Fibroblast of villous mesenchyme (primary cell): Measurements from ENCODE around the gene ACADS. TPM values are rescaled to one million over a fixed set of nuclear protein-coding genes. Genes with fewer than 3 reads are reported as not detected.

Experiments
- DNase-seq: peaks from one replicate; pipeline ENCODE4 v3.0.0-alpha.2; 2010; ENCODE audit warnings: low read depth
- H3K4me3 ChIP-seq: 2 replicates; pipeline ENCODE4 v1.5.1; 2011; ENCODE audit warnings: low read depth, mild to moderate bottlenecking, low read length
- total RNA-seq: library from RNA; depleted of rRNA; stranded (reverse); fragments of >200 nt; gene quantifications from 2 replicates; pipeline ENCODE4 v1.2.3, GENCODE V29; 2012
- TF ChIP-seq, protein P1 (sequence below): IDR thresholded peaks from 2 replicates; pipeline ENCODE4 v1.5.1; 2012; ENCODE audit warnings: low read depth, mild to moderate bottlenecking, low read length; ENCODE audit not compliant: insufficient read depth

Gene ACADS
- total RNA-seq, 1 donor: 6.9 TPM

DNA sequence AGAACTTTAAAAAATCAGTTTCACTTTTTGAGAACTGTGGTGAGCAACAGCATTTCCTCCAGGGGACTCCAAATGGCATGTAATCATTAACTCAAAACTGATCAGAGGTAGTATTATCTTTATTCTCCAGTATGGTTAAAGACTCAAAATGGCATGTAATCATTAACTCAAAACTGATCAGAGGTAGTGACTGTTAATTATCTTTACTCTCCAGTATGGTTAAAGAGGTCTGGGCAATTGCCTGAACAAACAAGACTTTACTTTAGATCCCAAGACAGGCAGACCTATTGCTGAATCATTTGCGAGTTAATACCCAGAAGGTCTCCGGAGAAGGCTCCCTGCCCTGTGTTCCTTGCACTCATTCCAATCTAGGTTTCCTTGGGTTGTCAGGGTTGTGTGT lies 6.6 kb upstream of the ACADS start:
- DNase-seq: no peak
- TF ChIP-seq, protein P1, sequence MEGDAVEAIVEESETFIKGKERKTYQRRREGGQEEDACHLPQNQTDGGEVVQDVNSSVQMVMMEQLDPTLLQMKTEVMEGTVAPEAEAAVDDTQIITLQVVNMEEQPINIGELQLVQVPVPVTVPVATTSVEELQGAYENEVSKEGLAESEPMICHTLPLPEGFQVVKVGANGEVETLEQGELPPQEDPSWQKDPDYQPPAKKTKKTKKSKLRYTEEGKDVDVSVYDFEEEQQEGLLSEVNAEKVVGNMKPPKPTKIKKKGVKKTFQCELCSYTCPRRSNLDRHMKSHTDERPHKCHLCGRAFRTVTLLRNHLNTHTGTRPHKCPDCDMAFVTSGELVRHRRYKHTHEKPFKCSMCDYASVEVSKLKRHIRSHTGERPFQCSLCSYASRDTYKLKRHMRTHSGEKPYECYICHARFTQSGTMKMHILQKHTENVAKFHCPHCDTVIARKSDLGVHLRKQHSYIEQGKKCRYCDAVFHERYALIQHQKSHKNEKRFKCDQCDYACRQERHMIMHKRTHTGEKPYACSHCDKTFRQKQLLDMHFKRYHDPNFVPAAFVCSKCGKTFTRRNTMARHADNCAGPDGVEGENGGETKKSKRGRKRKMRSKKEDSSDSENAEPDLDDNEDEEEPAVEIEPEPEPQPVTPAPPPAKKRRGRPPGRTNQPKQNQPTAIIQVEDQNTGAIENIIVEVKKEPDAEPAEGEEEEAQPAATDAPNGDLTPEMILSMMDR: no peak
- H3K4me3 ChIP-seq: no peak overlapping the region

DNA sequence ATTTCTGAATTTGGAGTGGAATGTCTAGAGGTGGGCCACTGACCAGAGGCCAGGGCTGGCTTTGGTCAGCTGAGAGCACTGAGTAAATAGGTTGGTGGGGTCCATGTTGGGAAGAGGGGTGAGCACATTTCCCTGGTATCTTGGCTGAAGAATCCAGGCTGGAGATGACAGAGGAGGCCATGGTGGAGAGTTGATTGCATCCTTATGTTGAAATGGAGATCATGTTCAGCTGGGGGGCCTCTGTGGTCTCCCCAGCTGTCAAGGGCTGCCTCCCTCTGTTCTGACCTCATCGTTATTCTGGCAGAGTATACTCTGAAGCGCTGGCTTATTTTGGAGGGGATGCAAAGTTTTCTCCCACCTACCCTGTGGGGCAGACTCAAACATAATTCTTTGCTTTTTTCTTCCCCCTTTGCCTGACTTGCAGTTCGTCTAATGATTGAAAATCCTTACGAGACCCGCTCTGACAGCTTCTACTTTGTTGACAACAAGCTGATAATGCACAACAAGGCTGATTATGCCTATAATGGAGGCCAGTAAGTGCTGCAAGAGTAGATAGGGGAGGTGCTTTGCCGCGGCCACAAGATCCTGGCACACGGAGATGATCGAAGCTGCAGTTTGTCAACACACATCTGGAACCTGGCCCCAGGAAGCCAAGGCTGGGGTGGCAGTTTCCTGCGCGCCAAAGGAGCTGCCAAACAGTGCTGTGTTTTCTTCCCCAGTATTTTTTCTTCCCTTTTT lies 6.0 kb upstream of the ACADS start:
- no peak overlapping the region for H3K4me3 ChIP-seq
- DNase-seq: no peak
- TF ChIP-seq, protein P1: no peak

DNA sequence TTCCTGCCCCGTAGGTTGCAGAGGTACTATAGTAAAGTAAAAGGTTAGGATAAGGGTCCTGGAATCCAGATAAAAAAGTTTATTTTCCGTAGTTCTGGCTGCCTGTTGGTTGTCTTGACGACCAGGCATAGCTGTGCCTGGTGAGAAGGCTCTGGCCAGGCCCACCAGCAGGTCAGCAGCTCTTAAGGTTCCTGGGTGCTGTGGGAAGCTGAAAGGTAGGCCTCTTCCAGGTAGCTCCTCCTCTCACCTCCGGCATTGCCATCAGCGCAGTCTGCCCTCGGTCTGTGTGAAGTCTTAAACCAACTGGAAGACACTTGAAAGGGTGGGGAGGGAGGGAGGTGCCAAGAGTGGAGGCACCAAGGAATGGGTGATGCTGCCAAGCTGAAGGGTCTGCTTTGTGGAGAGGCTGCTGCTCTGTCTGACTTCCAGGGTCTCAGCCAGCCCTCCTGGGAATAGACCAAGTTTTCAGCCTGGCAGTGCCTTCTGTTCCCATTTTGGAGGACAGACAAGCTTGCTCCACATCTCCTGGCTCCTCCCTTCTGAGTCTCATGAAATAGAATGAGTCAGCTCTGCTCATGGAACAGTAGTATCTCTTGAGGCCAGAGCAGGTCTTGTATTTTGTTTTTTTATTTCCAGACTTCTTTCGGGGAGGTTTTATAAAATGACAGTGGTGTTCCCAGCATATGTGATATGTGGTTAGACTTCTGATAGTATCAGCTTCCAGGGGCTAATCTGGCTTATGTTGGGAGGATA lies 5.2 kb upstream of the ACADS start:
- TF ChIP-seq, protein P1: no peak
- no peak overlapping the region for H3K4me3 ChIP-seq
- peak; percentile 74 for DNase-seq

DNA sequence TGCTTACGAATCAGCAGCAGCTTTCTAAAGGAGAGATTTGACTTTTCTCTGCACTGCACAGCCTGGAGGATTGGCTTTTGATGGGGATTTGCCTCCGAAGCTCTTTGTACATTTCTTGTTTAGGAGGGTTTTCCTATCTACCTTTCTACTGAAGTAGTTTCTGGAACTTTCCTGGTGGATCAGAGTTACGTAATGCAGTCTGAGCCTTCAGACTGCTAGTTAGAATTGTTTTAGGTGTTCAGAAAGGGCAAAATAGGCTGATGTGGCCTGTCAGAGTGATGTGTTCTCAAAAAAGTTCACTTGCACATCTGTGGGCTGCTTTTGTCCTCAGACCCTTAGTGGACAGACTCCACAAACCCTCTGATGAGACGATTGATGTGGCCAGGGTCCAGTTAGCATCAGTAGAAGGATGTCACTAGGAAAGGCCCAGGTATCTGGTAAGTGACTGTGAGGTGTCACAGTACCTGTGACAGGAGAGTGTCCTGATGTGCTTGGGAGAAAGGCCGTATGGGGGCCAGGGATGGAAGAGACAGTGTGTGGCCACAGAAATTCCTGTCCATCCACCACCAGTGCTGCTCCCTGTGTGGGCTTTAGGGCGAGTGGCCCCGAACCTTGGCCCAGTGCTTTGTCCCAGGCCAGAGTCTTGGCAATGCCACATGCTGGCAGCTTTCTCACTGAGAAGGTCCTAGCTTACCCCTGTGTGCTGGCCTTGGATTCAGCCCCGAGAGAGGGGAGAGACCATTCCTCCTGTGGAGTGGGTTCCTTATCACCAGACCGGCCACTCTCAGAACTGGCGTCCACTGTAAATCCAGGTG lies 4.4 kb upstream of the ACADS start:
- no peak overlapping the region for H3K4me3 ChIP-seq
- no peak for DNase-seq
- TF ChIP-seq, protein P1: no peak

DNA sequence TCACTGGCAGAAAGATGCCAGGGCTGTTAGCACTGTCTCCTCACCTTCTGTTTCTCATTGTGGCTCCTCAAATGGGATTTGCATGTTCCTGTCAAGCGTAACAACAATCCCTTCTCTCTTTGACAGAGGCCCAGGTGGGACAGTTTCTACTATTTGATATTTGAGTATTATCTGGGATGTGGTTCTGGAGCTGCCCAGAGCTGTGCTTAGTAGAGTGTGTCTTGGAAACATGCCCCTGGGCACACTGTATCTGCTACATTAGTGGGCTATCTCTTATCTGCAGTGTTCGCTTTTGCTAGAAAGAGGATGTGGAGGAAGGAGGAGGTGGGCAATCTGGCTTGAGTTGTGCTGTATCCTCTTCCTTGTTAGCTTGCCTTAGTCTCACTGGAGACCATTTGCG lies 3.8 kb upstream of the ACADS start:
- TF ChIP-seq, protein P1: no peak
- no peak overlapping the region for H3K4me3 ChIP-seq
- DNase-seq: no peak

DNA sequence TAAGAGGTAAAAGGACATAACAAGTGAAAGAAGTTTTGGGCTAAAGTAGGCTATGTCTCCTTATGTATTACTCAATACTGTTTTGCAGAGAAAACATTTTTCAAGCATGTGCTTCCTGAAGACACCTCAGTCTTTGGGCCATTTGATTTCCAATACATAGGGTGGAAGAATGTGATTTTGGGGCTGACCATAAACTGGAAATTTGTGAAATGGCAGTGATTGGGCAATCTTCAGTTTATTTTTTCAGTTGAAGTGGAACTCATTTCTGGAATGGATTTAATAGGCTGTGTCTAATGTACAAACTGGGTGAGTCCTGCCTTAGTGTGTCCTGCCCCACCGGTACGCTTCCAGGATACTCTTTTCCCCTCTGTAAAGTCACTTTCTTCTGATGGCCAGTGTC lies 2.8 kb upstream of the ACADS start:
- H3K4me3 ChIP-seq: no peak overlapping the region
- no peak for DNase-seq
- TF ChIP-seq, protein P1: no peak
